Liver (tissue), 3 donors: ENCODE data around the gene DIS3L.

Experiments
- CTCF ChIP-seq: fragments of 150-350 bp; IDR thresholded peaks from 2 replicates; pipeline ENCODE4 v1.5.1; 2017; ENCODE audit warnings: improper control_type of control experiment, low read depth, low read length; ENCODE audit not compliant: missing input control
- EGR1 ChIP-seq, 2 donors: IDR thresholded peaks; 2 replicates each; pipeline ENCODE4 v1.6.1; 2016 to 2018; ENCODE audit warnings: antibody characterized with exemption in 2 of 2, low read depth in 2 of 2
- FOXA1 ChIP-seq: IDR thresholded peaks from 2 replicates; pipeline ENCODE4 v1.6.1; 2016; ENCODE audit warnings: antibody characterized with exemption
- RAD21 ChIP-seq, 2 donors: IDR thresholded peaks; 2 replicates each; pipeline ENCODE4 v1.6.1; 2016; ENCODE audit warnings: antibody characterized with exemption in 2 of 2, mild to moderate bottlenecking in 2 of 2
- SP1 ChIP-seq: IDR thresholded peaks from 2 replicates; pipeline ENCODE4 v1.6.1; 2018; ENCODE audit warnings: antibody characterized with exemption, mild to moderate bottlenecking
- TAF1 ChIP-seq: conservative IDR thresholded peaks from 2 replicates; pipeline ENCODE4 v1.6.1; 2016; ENCODE audit warnings: antibody characterized with exemption, mild to moderate bottlenecking
- ZBTB33 ChIP-seq: IDR thresholded peaks from 2 replicates; pipeline ENCODE4 v1.6.1; 2016; ENCODE audit warnings: antibody characterized with exemption
- donor health status: healthy.
- donor health status: healthy.

- TF ChIP-seq EGR1 (IDR thresholded peaks at IDR 0.05; ENCODE audit: low read depth in 2 of 2) (no peak), CTCF (no peak), FOXA1 (no peak), RAD21 (IDR thresholded peaks at IDR 0.05) (no peak), TAF1 (no peak), ZBTB33 (no peak), SP1 (no peak)
These were observed 32.7 kb downstream of the DIS3L start for GRCh38 chr15:66326051-66326450.
